GM12878 (cell line): ENCODE data around the gene NPM3. TPM values are rescaled to one million over a fixed set of nuclear protein-coding genes. Genes with fewer than 3 reads are reported as not detected.
A peak's percentile ranks its signal among the peaks of the same experiment; 100 is the strongest.

Source experiments
- ATAC-seq: fragments of 200-7000 bp; cut with Tn5 transposase; 3 replicates; pipeline ENCODE4 v1.9.1; 2020; ENCODE audit warnings: mild to moderate bottlenecking, moderate library complexity
- BruUV-seq: library from RNA; stranded (reverse); fragments of 400-500 nt; replicated peaks from 2 replicates; lab custom pipeline; 2021; lab: Mats Ljungman, UMichigan
- CTCF ChIA-PET: fragments of 300-600 bp; sonication (Branson Sonifier 250); formaldehyde crosslinking; extraction: SDS; loops from one replicate; lab custom pipeline; 2021; ENCODE audit warnings: inconsistent platforms; lab: Yijun Ruan, JAX
- POLR2A ChIA-PET: fragments of 350-600 bp; formaldehyde crosslinking; extraction: SDS; loops from one replicate; lab custom pipeline; 2021; ENCODE audit warnings: inconsistent platforms; lab: Charles Lee
- RAD21 ChIA-PET: fragments of 300-600 bp; sonication (Branson Sonifier 250); formaldehyde crosslinking; loops from one replicate; lab custom pipeline; 2023; ENCODE audit warnings: antibody characterized with exemption; ENCODE audit not compliant: unreplicated experiment; lab: Charles Lee
- SMC1A ChIA-PET: fragments of 300-600 bp; sonication (Branson Sonifier 250); formaldehyde crosslinking; loops from one replicate; lab custom pipeline; 2023; ENCODE audit not compliant: unreplicated experiment, uncharacterized antibody; lab: Charles Lee
- DNase-seq: peaks from one replicate; pipeline ENCODE4 v3.0.0-alpha.2; 2011; ENCODE audit warnings: low read depth, low spot score
- FAIRE-seq: peaks from 3 replicates; lab custom pipeline; 2011; peaks lifted over from hg19 to GRCh38; lab: Jason Lieb, UNC
- H2AFZ ChIP-seq: 2 replicates; pipeline ENCODE4 v1.6.0; 2011; ENCODE audit warnings: low read depth, low read length, control low read depth; ENCODE audit not compliant: control insufficient read depth
- H3K27ac ChIP-seq: 2 replicates; pipeline ENCODE4 v1.5.1; 2011; ENCODE audit warnings: control low read depth; ENCODE audit not compliant: control insufficient read depth, insufficient read depth
- H3K27me3 ChIP-seq, 2 experiments: replicated peaks in 1 of 2; 2 replicates each; pipeline versions ENCODE4 v1.6.0 to v1.6.1; 2011; ENCODE audit warnings: low read length in 1 of 2; ENCODE audit not compliant: control insufficient read depth in 2 of 2, insufficient read depth in 2 of 2
- H3K36me3 ChIP-seq, 2 experiments: 2 replicates each; pipeline ENCODE4 v1.5.1; 2011; ENCODE audit warnings: low read length in 1 of 2; ENCODE audit not compliant: control insufficient read depth in 2 of 2, insufficient read depth in 2 of 2
- H3K4me1 ChIP-seq: 2 replicates; pipeline ENCODE4 v1.6.1; 2011; ENCODE audit warnings: mild to moderate bottlenecking, low read length, moderate library complexity, mixed read lengths; ENCODE audit not compliant: control insufficient read depth, insufficient read depth
- H3K4me2 ChIP-seq: 2 replicates; pipeline ENCODE4 v1.6.0; 2011; ENCODE audit warnings: control low read depth; ENCODE audit not compliant: control insufficient read depth, insufficient read depth
- H3K4me3 ChIP-seq: fragments of 200-600 bp; sonication (generic); 2 replicates; pipeline ENCODE4 v1.5.1; 2016
- H3K79me2 ChIP-seq: 2 replicates; pipeline ENCODE4 v1.6.0; 2011; ENCODE audit warnings: low read length; ENCODE audit not compliant: control insufficient read depth, insufficient read depth
- H3K9ac ChIP-seq: 2 replicates; pipeline ENCODE4 v1.8.0; 2011; ENCODE audit warnings: low read length, control low read depth, mixed read lengths; ENCODE audit not compliant: control insufficient read depth, insufficient read depth
- H3K9me3 ChIP-seq: replicated peaks from 3 replicates; pipeline ENCODE4 v1.5.1; 2011; ENCODE audit warnings: mild to moderate bottlenecking, low read length; ENCODE audit not compliant: control insufficient read depth, insufficient read depth
- H4K20me1 ChIP-seq: 2 replicates; pipeline ENCODE4 v1.6.0; 2011; ENCODE audit not compliant: control insufficient read depth, insufficient read depth
- ASH2L ChIP-seq: fragments of 300-600, 200-600 bp; sonication (generic); IDR thresholded peaks from 2 replicates; pipeline ENCODE4 v1.6.1; 2017; ENCODE audit warnings: low read depth, mild to moderate bottlenecking, borderline replicate concordance
- ATF7 ChIP-seq: fragments of 450-650 bp; IDR thresholded peaks from 2 replicates; pipeline ENCODE4 v1.6.1; 2016; ENCODE audit warnings: low read depth, mild to moderate bottlenecking
- BHLHE40 ChIP-seq, 2 experiments: fragments of 450-650 bp in 1 of 2; IDR thresholded peaks; 2 replicates each; pipeline ENCODE4 v1.6.1; 2011 to 2017; ENCODE audit warnings: low read depth in 2 of 2, borderline replicate concordance in 1 of 2, improper control_type of control experiment in 1 of 2, low read length in 1 of 2, mild to moderate bottlenecking in 1 of 2
- CBX3 ChIP-seq: fragments of 200-600 bp; sonication (generic); IDR thresholded peaks from 2 replicates; pipeline ENCODE4 v1.6.1; 2016; ENCODE audit warnings: low read depth, borderline replicate concordance
- FOS ChIP-seq: IDR thresholded peaks from 3 replicates; pipeline ENCODE4 v1.6.1; 2011; ENCODE audit warnings: borderline replicate concordance; ENCODE audit not compliant: insufficient read length; ENCODE audit errors: extremely low read depth
- JUND ChIP-seq: IDR thresholded peaks from 2 replicates; pipeline ENCODE4 v1.6.1; 2012; ENCODE audit warnings: low read depth, mild to moderate bottlenecking, low read length, improper control_type of control experiment, moderate library complexity
- KAT2A ChIP-seq: conservative IDR thresholded peaks from 2 replicates; pipeline ENCODE4 v1.6.1; 2011; ENCODE audit warnings: low read depth, low read length; ENCODE audit not compliant: control insufficient read depth
- KDM1A ChIP-seq: fragments of 200-600 bp; sonication (generic); IDR thresholded peaks from 2 replicates; pipeline ENCODE4 v1.6.1; 2016; ENCODE audit warnings: borderline replicate concordance
- MYB ChIP-seq: fragments of 150-350 bp; IDR thresholded peaks from 2 replicates; pipeline ENCODE4 v1.6.1; 2014; ENCODE audit warnings: mild to moderate bottlenecking, low read depth, low read length, borderline replicate concordance
- NRF1 ChIP-seq: conservative IDR thresholded peaks from 2 replicates; pipeline ENCODE4 v1.6.1; 2011; ENCODE audit warnings: mild to moderate bottlenecking, low read depth, low read length, improper control_type of control experiment
- PAX8 ChIP-seq: fragments of 450-650 bp; IDR thresholded peaks from 2 replicates; pipeline ENCODE4 v1.6.1; 2017; ENCODE audit warnings: mild to moderate bottlenecking, moderate library complexity
- POU2F2 ChIP-seq: IDR thresholded peaks from 3 replicates; pipeline ENCODE4 v1.6.1; 2011; ENCODE audit warnings: low read depth, mild to moderate bottlenecking, low read length, borderline replicate concordance
- RBBP5 ChIP-seq: fragments of 200-600 bp; sonication (generic); conservative IDR thresholded peaks from 2 replicates; pipeline ENCODE4 v1.6.1; 2016
- SMC3 ChIP-seq: IDR thresholded peaks from 2 replicates; pipeline ENCODE4 v1.6.1; 2011; ENCODE audit warnings: low read length, improper control_type of control experiment, borderline replicate concordance
- SP1 ChIP-seq: IDR thresholded peaks from one replicate; pipeline ENCODE4 v1.6.1; 2011; ENCODE audit warnings: low read depth, low read length
- WGBS: methylation state at CpG from one replicate; pipeline ENCODE4 v1.1.6; 2016; ENCODE audit warnings: low lambda C conversion rate; ENCODE audit not compliant: insufficient replicate concordance, insufficient coverage; ENCODE audit errors: missing lambda C conversion rate; 5-methylcytosine and 5-hydroxymethylcytosine counted together
- in situ Hi-C: fragments of 300-500 bp; cut with MboI; formaldehyde crosslinking; loops from 9 replicates; pipeline ENCODE4 v1.14.3; 2018; ENCODE audit warnings: mixed read lengths
- intact Hi-C: fragments of 100-400 bp; cut with micrococcal nuclease; formaldehyde crosslinking; loops from one replicate; pipeline ENCODE4 v1.14.2; 2022; ENCODE audit not compliant: unreplicated experiment
- polyA plus RNA-seq, 11 experiments: library from polyadenylated mRNA; depleted of rRNA in 4 of 11; unstranded in 6 of 11; stranded (reverse) in 5 of 11; fragments of >200 nt; fragmentation: Nextera tagmentation in 4 of 11; fragmentation: Illumina TruSeq in 1 of 11; extraction: Ambion mirVana in 4 of 11; extraction: Trizol in 1 of 11; gene quantifications; 1 replicate in 1 of 11; 2 replicates in 10 of 11; pipeline versions ENCODE4 v1.2.1 to v1.2.3, GENCODE V29; 2011 to 2016; ENCODE audit warnings: inconsistent platforms in 2 of 11, missing spikeins in 2 of 11, low read depth in 1 of 11
- total RNA-seq, 4 experiments: library from RNA; depleted of rRNA in 3 of 4; stranded (reverse); fragments of >200 nt in 3 of 4; fragmentation: Illumina TruSeq in 1 of 4; extraction: Trizol in 1 of 4; gene quantifications; 2 replicates each; pipeline versions ENCODE4 v1.2.1 to v1.2.3, GENCODE V29; 2013 to 2021
- TF ChIP-seq, protein P1 (sequence below): IDR thresholded peaks from 2 replicates; pipeline ENCODE4 v1.6.1; 2011; ENCODE audit warnings: low read depth, low read length, improper control_type of control experiment, borderline replicate concordance
- TF ChIP-seq, protein P2 (sequence below): fragments of 450-650 bp; IDR thresholded peaks from 2 replicates; pipeline ENCODE4 v1.6.1; 2017; ENCODE audit warnings: low read depth, mild to moderate bottlenecking, moderate library complexity
- TF ChIP-seq, protein P3 (sequence below): fragments of 450-650 bp; IDR thresholded peaks from 2 replicates; pipeline ENCODE4 v1.6.1; 2018; ENCODE audit warnings: mild to moderate bottlenecking, low read depth, moderate library complexity; ENCODE audit not compliant: partially characterized antibody

NPM3 gene
- total and polyA plus RNA-seq, 10 of the 15 experiments (the other 5 are each of a cell fraction or from before 2014, with no cell fraction given): 13.0 to 171 (median 93.3) TPM

DNA sequence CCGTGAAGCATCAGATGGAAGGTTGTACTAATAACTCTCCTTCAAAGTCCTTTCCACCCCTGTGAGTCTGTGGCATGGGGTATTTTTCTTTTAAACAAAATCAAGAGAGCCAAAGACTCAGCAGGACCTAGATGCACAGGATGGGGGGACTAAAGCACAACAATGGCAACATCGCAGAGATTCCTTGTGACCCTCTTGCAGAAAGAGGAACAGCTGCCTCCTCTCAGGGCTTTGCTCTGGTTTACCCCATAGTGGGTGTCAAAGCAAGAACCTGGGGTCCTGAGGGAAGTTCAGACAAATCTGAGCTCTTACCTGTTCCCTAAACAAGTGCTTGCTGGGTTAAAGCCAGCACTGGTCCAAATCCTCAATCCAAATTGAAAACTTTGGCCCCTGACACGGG, 46.6 kb downstream of the NPM3 start (continued):
- TF ChIP-seq POU2F2 (no peak), PAX8 (no peak)

DNA sequence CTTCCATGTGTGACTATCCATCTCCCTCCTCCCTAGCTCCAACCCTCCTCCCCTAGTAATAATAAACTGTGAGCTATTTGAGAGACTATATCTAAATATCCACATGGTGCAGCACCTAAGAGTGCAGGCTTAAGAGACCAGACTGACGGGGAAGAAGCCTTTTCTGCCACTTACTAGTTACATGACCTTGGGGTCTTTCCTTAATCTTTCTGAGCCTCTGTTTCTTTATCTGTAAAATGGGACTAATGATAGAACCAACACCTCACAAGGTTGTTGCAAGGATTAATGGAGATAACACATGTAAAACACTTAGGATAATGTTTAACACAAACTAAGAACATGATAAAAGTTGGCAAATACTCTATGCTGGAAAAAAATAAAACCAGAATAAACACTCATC, 51.1 kb downstream of the NPM3 start:
- H3K27ac ChIP-seq: no peak overlapping the region
- TF ChIP-seq SP1 (no peak), RBBP5 (no peak), ASH2L (no peak), ATF7 (no peak), KDM1A (no peak), BHLHE40 (IDR thresholded peaks at IDR 0.05; ENCODE audit: borderline replicate concordance in 1 of 2, low read depth in 2 of 2, low read length in 1 of 2) (no peak), CBX3 (no peak), FOS (no peak), JUND (no peak), MYB (no peak), SMC3 (no peak), NRF1 (no peak), KAT2A (no peak)
- TF ChIP-seq, protein P1, sequence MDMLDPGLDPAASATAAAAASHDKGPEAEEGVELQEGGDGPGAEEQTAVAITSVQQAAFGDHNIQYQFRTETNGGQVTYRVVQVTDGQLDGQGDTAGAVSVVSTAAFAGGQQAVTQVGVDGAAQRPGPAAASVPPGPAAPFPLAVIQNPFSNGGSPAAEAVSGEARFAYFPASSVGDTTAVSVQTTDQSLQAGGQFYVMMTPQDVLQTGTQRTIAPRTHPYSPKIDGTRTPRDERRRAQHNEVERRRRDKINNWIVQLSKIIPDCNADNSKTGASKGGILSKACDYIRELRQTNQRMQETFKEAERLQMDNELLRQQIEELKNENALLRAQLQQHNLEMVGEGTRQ: no peak
- TF ChIP-seq, protein P2, sequence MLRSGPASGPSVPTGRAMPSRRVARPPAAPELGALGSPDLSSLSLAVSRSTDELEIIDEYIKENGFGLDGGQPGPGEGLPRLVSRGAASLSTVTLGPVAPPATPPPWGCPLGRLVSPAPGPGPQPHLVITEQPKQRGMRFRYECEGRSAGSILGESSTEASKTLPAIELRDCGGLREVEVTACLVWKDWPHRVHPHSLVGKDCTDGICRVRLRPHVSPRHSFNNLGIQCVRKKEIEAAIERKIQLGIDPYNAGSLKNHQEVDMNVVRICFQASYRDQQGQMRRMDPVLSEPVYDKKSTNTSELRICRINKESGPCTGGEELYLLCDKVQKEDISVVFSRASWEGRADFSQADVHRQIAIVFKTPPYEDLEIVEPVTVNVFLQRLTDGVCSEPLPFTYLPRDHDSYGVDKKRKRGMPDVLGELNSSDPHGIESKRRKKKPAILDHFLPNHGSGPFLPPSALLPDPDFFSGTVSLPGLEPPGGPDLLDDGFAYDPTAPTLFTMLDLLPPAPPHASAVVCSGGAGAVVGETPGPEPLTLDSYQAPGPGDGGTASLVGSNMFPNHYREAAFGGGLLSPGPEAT: no peak
- TF ChIP-seq, protein P3, sequence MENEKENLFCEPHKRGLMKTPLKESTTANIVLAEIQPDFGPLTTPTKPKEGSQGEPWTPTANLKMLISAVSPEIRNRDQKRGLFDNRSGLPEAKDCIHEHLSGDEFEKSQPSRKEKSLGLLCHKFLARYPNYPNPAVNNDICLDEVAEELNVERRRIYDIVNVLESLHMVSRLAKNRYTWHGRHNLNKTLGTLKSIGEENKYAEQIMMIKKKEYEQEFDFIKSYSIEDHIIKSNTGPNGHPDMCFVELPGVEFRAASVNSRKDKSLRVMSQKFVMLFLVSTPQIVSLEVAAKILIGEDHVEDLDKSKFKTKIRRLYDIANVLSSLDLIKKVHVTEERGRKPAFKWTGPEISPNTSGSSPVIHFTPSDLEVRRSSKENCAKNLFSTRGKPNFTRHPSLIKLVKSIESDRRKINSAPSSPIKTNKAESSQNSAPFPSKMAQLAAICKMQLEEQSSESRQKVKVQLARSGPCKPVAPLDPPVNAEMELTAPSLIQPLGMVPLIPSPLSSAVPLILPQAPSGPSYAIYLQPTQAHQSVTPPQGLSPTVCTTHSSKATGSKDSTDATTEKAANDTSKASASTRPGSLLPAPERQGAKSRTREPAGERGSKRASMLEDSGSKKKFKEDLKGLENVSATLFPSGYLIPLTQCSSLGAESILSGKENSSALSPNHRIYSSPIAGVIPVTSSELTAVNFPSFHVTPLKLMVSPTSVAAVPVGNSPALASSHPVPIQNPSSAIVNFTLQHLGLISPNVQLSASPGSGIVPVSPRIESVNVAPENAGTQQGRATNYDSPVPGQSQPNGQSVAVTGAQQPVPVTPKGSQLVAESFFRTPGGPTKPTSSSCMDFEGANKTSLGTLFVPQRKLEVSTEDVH: no peak
- H3K4me3 ChIP-seq: no peak overlapping the region
- POLR2A ChIA-PET: no interaction called here
- H2AFZ ChIP-seq: no peak overlapping the region
- no peaks in the 10 kb centered on the region; a peak in 1 of 4 replicates for H3K27me3 ChIP-seq
- H4K20me1 ChIP-seq: no peaks in the 10 kb centered on the region
- no peak overlapping the region for H3K9ac ChIP-seq
- WGBS: 36% methylated on average over 1 of the region's 1 CpG
- H3K4me1 ChIP-seq: no peaks in the 10 kb centered on the region
- BruUV-seq: no TSS peak
- DNase-seq: no peak
- no peaks in the 10 kb centered on the region for H3K79me2 ChIP-seq
- RAD21 ChIA-PET: no interaction called here
- ATAC-seq: no peak
- CTCF ChIA-PET: interaction anchor here (0.6 kb wide), 4 partner anchors 12 to 237 kb away, joined by 3 to 4 read pairs (median 3); no protein-coding TSS in a partner anchor
- in situ Hi-C loops (no loop called here), intact Hi-C loops (no loop called here)
- SMC1A ChIA-PET: interaction anchor here (0.8 kb wide), 1 partner anchor 48 kb away, joined by 3 read pairs; no protein-coding TSS in a partner anchor
- no peaks in the 10 kb centered on the region for H3K36me3 ChIP-seq
- FAIRE-seq: peak; percentile 7
- no peaks in the 10 kb centered on the region for H3K9me3 ChIP-seq
- H3K4me2 ChIP-seq: no peak overlapping the region
